IMR-90 (cell line): ENCODE measurements around the gene COX19. TPM values are rescaled to one million over a fixed set of nuclear protein-coding genes. Genes with fewer than 3 reads are reported as not detected.

Experiments
- ATAC-seq: fragments of 200-7000 bp; cut with Tn5 transposase; 2 replicates; pipeline ENCODE4 v1.9.1; 2020; ENCODE audit warnings: low read depth, mild to moderate bottlenecking, moderate library complexity
- BruUV-seq: library from RNA; stranded (reverse); fragments of 400-500 nt; replicated peaks from 2 replicates; lab custom pipeline; 2021; lab: Mats Ljungman, UMichigan
- CTCF ChIA-PET: fragments of 300-600 bp; formaldehyde crosslinking; extraction: SDS; loops from one replicate; lab custom pipeline; 2021; ENCODE audit warnings: antibody characterized with exemption; lab: Yijun Ruan, JAX
- POLR2A ChIA-PET: fragments of 300-600 bp; sonication (Branson Sonifier 250); formaldehyde crosslinking; loops from one replicate; lab custom pipeline; 2022; ENCODE audit warnings: antibody characterized with exemption; ENCODE audit not compliant: unreplicated experiment; lab: Charles Lee
- DNase-seq: peaks from one replicate; pipeline ENCODE4 v3.0.0; 2013
- H2AFZ ChIP-seq: replicated peaks from 2 replicates; pipeline ENCODE3; 2013; ENCODE audit warnings: low read length, mild to moderate bottlenecking; ENCODE audit not compliant: poor library complexity
- H2AK5ac ChIP-seq: 2 replicates; pipeline ENCODE4 v1.6.1; 2013; ENCODE audit warnings: low read depth, low read length, inconsistent platforms
- H2AK9ac ChIP-seq: replicated peaks from 2 replicates; pipeline ENCODE3; 2013; ENCODE audit warnings: mild to moderate bottlenecking, low read depth, low read length, moderate library complexity; ENCODE audit not compliant: poor library complexity
- H2BK120ac ChIP-seq: 2 replicates; pipeline ENCODE4 v1.6.1; 2013; ENCODE audit warnings: low read depth, low read length, inconsistent platforms
- H2BK15ac ChIP-seq: 3 replicates; pipeline ENCODE4 v1.6.1; 2013; ENCODE audit warnings: low read depth, low read length, inconsistent platforms
- H2BK20ac ChIP-seq: 2 replicates; pipeline ENCODE4 v1.6.1; 2013; ENCODE audit warnings: low read depth, mild to moderate bottlenecking, inconsistent platforms, low read length, moderate library complexity
- H2BK5ac ChIP-seq: 2 replicates; pipeline ENCODE4 v1.6.1; 2013; ENCODE audit warnings: mild to moderate bottlenecking, low read depth, low read length, inconsistent platforms; ENCODE audit not compliant: poor library complexity, severe bottlenecking
- H3K14ac ChIP-seq: replicated peaks from 2 replicates; pipeline ENCODE4 v1.6.1; 2013; ENCODE audit warnings: low read depth, low read length, inconsistent platforms
- H3K18ac ChIP-seq: 2 replicates; pipeline ENCODE4 v1.6.1; 2013; ENCODE audit warnings: low read depth, low read length, control low read depth
- H3K23ac ChIP-seq: 2 replicates; pipeline ENCODE4 v1.6.1; 2013; ENCODE audit warnings: low read depth, low read length, inconsistent platforms
- H3K27ac ChIP-seq: 2 replicates; pipeline ENCODE4 v1.5.1; 2013; ENCODE audit warnings: mild to moderate bottlenecking, control low read depth, low read length; ENCODE audit not compliant: insufficient read depth
- H3K27me3 ChIP-seq: 2 replicates; pipeline ENCODE4 v1.6.1; 2013; ENCODE audit warnings: low read length; ENCODE audit not compliant: control insufficient read depth, insufficient read depth
- H3K36me3 ChIP-seq: 2 replicates; pipeline ENCODE4 v1.6.1; 2013; ENCODE audit warnings: low read length, mixed read lengths; ENCODE audit not compliant: control insufficient read depth, insufficient read depth
- H3K4ac ChIP-seq: 2 replicates; pipeline ENCODE4 v1.6.1; 2013; ENCODE audit warnings: low read depth, low read length, inconsistent platforms
- H3K4me1 ChIP-seq: 2 replicates; pipeline ENCODE4 v1.6.1; 2013; ENCODE audit warnings: low read length, mixed read lengths; ENCODE audit not compliant: control insufficient read depth, insufficient read depth
- H3K4me2 ChIP-seq: 2 replicates; pipeline ENCODE4 v1.6.1; 2013; ENCODE audit warnings: low read depth, mild to moderate bottlenecking, control low read depth, low read length, moderate library complexity
- H3K4me3 ChIP-seq: 2 replicates; pipeline ENCODE4 v1.5.1; 2013; ENCODE audit warnings: low read depth, mild to moderate bottlenecking, control low read depth, low read length, moderate library complexity; ENCODE audit not compliant: insufficient read depth
- H3K56ac ChIP-seq: 2 replicates; pipeline ENCODE4 v1.6.1; 2013; ENCODE audit warnings: low read length, inconsistent platforms; ENCODE audit not compliant: insufficient read depth; ENCODE audit errors: extremely low read depth
- H3K79me1 ChIP-seq, 2 experiments: 2 replicates each; pipeline ENCODE4 v1.6.1; 2013; ENCODE audit warnings: low read length in 2 of 2, inconsistent platforms in 1 of 2, low read depth in 1 of 2
- H3K9ac ChIP-seq: 2 replicates; pipeline ENCODE4 v1.6.1; 2013; ENCODE audit warnings: low read depth, low read length, control low read depth
- H3K9me1 ChIP-seq: 2 replicates; pipeline ENCODE4 v1.6.1; 2013; ENCODE audit warnings: low read length, inconsistent platforms; ENCODE audit not compliant: insufficient read depth
- H3K9me3 ChIP-seq: 2 replicates; pipeline ENCODE4 v1.6.1; 2013; ENCODE audit warnings: low read length; ENCODE audit not compliant: control insufficient read depth, insufficient read depth
- H4K20me1 ChIP-seq: 2 replicates; pipeline ENCODE4 v1.6.1; 2013; ENCODE audit warnings: low read length, inconsistent platforms; ENCODE audit not compliant: insufficient read depth
- H4K5ac ChIP-seq: 2 replicates; pipeline ENCODE4 v1.6.1; 2013; ENCODE audit warnings: mild to moderate bottlenecking, low read depth, low read length, control low read depth
- H4K8ac ChIP-seq, 2 experiments: 2 replicates each; pipeline ENCODE4 v1.6.1; 2013; ENCODE audit warnings: low read depth in 2 of 2, low read length in 2 of 2, control low read depth in 1 of 2, inconsistent platforms in 1 of 2
- H4K91ac ChIP-seq: 2 replicates; pipeline ENCODE4 v1.6.1; 2013; ENCODE audit warnings: low read depth, low read length, inconsistent platforms; ENCODE audit not compliant: insufficient read depth
- BHLHE40 ChIP-seq: fragments of 150-350 bp; IDR thresholded peaks from 2 replicates; pipeline ENCODE4 v1.6.1; 2016; ENCODE audit warnings: mild to moderate bottlenecking, low read depth, low read length
- MXI1 ChIP-seq: IDR thresholded peaks from 2 replicates; pipeline ENCODE4 v1.6.1; 2012; ENCODE audit warnings: low read depth, mild to moderate bottlenecking, low read length, moderate library complexity, borderline replicate concordance
- NFE2L2 ChIP-seq: fragments of 150-350 bp; IDR thresholded peaks from 2 replicates; pipeline ENCODE4 v1.6.1; 2016; ENCODE audit warnings: low read depth, mild to moderate bottlenecking, low read length
- USF2 ChIP-seq: fragments of 150-350 bp; IDR thresholded peaks from 2 replicates; pipeline ENCODE4 v1.6.1; 2017; ENCODE audit warnings: mild to moderate bottlenecking, antibody characterized with exemption, low read length, low read depth
- WGBS, 2 experiments: methylation state at CpG; one replicate each; pipeline versions ENCODE4 v1.1.5 to v1.1.7; 2013; ENCODE audit warnings: missing lambda C conversion rate in 2 of 2; ENCODE audit not compliant: insufficient read length in 1 of 2; ENCODE audit errors: extremely low coverage in 2 of 2; 5-methylcytosine and 5-hydroxymethylcytosine counted together
- dilution Hi-C: fragments of 300-500 bp; cut with HindIII; formaldehyde crosslinking; loops from one replicate; pipeline ENCODE4 v1.14.3; 2018; ENCODE audit warnings: low sequenced_read_pairs; ENCODE audit not compliant: unreplicated experiment
- in situ Hi-C: fragments of 300-500 bp; cut with MboI; formaldehyde crosslinking; loops from 3 replicates; pipeline ENCODE4 v1.14.3; 2019; ENCODE audit warnings: low sequenced_read_pairs, inconsistent platforms, mixed read lengths
- intact Hi-C: fragments of 100-400 bp; cut with micrococcal nuclease; formaldehyde crosslinking; loops from 2 replicates; pipeline ENCODE4 v1.10.0; 2022
- polyA plus RNA-seq, 3 experiments: library from polyadenylated mRNA; depleted of rRNA; stranded (reverse); fragments of >200 nt; gene quantifications; 2 replicates each; pipeline ENCODE4 v1.2.3, GENCODE V29; 2012; ENCODE audit warnings: low replicate concordance in 1 of 3
- total RNA-seq: library from RNA; depleted of rRNA; stranded (reverse); fragments of >200 nt; gene quantifications from 2 replicates; pipeline ENCODE4 v1.2.3, GENCODE V29; 2012

COX19 gene
- total and polyA plus RNA-seq, 2 of the 4 experiments (the other 2 are of a cell fraction): 3.9 to 7.3 TPM

GRCh38 chr7:990352-990932, 15.1 kb upstream of the COX19 start:
- H2AK5ac ChIP-seq: no peak overlapping the region
- no TSS peak for BruUV-seq
- H3K14ac ChIP-seq: no peak overlapping the region
- no peak overlapping the region for H4K8ac ChIP-seq
- H4K5ac ChIP-seq: no peak overlapping the region
- 60% methylated on average over 10 of the region's 36 CpGs; no CpG with 5 or more reads in 1 of the 2 experiments for WGBS, 2 experiments
- H3K4me1 ChIP-seq: no peaks in the 10 kb centered on the region; the same call in 1 of the 2 replicates
- H2BK15ac ChIP-seq: no peak overlapping the region
- no peak overlapping the region for H2BK120ac ChIP-seq
- no peak overlapping the region for H3K56ac ChIP-seq
- H3K27ac ChIP-seq: no peak overlapping the region
- H3K9me3 ChIP-seq: no peaks in the 10 kb centered on the region
- no peak overlapping the region for H3K9ac ChIP-seq
- dilution Hi-C loops (no loop called here), intact Hi-C loops (no loop called here), in situ Hi-C loops (loop anchor here (5.0 to 10.0 kb wide), 2 partner anchors 72 to 184 kb away; no protein-coding TSS in a partner anchor)
- POLR2A ChIA-PET: no interaction called here
- H4K20me1 ChIP-seq: peaks cover 9% of the 10 kb centered on the region; the same call in 1 of the 2 replicates
- no peak overlapping the region for H3K18ac ChIP-seq
- CTCF ChIA-PET: no interaction called here
- H3K4me3 ChIP-seq: no peak overlapping the region
- ATAC-seq (no peak), DNase-seq (no peak)
- no peak overlapping the region for H3K4ac ChIP-seq
- H3K27me3 ChIP-seq: no peaks in the 10 kb centered on the region
- no peak overlapping the region for H2BK20ac ChIP-seq
- no peak for TF ChIP-seq NFE2L2
- TF ChIP-seq BHLHE40: no peak
- no peak for TF ChIP-seq MXI1
- no peak for TF ChIP-seq USF2
- H2AK9ac ChIP-seq: no peak overlapping the region
- H3K23ac ChIP-seq: no peak overlapping the region
- no peak overlapping the region for H2AFZ ChIP-seq
- no peaks in the 10 kb centered on the region for H3K9me1 ChIP-seq
- no peak overlapping the region for H4K91ac ChIP-seq
- no peaks in the 10 kb centered on the region for H3K79me1 ChIP-seq
- no peak overlapping the region for H2BK5ac ChIP-seq
- H3K36me3 ChIP-seq: no peaks in the 10 kb centered on the region
- no peak overlapping the region for H3K4me2 ChIP-seq
